ENCODE data around the gene ACSM2B. TPM values are rescaled to one million over a fixed set of nuclear protein-coding genes. Genes with fewer than 3 reads are reported as not detected.

ACSM2B gene
- total RNA-seq, 4 donors from 2014 or later = 0.21 TPM; not detected in 3

DNA sequence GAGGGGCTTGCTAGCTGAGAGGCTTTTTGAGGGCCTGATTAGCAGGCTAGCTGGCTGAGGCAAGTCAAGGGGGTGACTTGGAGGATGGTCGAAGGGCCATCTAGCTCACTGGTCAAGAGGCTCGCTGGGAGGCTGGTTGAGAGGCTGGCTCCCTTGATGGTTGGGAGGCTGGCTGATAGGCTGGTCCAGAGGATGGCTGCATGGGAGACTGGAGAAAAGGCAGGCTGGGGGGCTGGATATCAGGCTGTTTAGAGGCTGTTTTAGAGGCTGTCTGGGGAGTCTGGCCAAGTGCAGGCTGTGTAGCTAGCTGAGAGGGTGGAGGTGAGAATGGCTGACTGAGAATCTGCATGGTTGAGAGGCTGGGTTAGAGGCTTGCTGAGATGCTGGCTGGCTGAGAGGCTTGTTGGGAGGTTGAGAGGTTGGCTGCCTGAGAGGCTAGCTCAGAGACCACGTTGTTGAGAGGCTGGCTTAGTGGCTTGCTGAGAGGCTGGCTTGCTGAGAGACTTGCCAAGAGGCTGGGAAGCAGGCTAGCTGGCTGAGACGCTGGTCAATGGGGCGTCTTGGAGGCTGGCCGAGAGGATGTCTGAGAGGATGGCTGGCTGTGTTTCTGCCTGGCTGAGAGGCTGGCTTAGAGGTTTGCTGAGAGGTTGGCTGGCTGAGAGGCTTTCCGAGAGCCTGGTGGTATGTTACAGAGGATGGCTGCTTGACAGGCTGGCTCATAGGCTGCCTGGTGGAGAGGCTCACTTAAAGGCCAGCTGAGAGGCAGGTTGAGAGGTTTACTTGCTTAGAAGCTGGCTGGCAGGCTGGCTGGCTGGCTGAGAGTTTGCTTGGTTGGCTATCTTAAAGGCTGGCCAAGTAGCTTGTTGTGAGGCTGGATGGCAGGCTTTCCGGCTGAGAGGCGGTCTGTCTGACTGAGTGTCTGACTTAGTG lies 36.6 kb upstream of the ACSM2B start:
- Histone ChIP-seq H3K4me1 (no peaks in the 10 kb centered on the region), H3K27me3 (no peaks in the 10 kb centered on the region), H3K27ac (no peak overlapping the region), H3K4me3 (no peak overlapping the region), H3K9me3 (no peaks in the 10 kb centered on the region), H3K36me3 (no peaks in the 10 kb centered on the region)
- 65 to 87% methylated on average over 9 of the region's 9 CpGs for WGBS, 2 donors
- no peak for DNase-seq (ENCODE audit: low spot score in 2 of 2)
- TF ChIP-seq, protein P1, sequence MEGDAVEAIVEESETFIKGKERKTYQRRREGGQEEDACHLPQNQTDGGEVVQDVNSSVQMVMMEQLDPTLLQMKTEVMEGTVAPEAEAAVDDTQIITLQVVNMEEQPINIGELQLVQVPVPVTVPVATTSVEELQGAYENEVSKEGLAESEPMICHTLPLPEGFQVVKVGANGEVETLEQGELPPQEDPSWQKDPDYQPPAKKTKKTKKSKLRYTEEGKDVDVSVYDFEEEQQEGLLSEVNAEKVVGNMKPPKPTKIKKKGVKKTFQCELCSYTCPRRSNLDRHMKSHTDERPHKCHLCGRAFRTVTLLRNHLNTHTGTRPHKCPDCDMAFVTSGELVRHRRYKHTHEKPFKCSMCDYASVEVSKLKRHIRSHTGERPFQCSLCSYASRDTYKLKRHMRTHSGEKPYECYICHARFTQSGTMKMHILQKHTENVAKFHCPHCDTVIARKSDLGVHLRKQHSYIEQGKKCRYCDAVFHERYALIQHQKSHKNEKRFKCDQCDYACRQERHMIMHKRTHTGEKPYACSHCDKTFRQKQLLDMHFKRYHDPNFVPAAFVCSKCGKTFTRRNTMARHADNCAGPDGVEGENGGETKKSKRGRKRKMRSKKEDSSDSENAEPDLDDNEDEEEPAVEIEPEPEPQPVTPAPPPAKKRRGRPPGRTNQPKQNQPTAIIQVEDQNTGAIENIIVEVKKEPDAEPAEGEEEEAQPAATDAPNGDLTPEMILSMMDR (IDR thresholded peaks at IDR 0.05) = no peak
- TF ChIP-seq POLR2A (IDR thresholded peaks at IDR 0.05) (no peak), EP300 (IDR thresholded peaks at IDR 0.05) (no peak)

DNA sequence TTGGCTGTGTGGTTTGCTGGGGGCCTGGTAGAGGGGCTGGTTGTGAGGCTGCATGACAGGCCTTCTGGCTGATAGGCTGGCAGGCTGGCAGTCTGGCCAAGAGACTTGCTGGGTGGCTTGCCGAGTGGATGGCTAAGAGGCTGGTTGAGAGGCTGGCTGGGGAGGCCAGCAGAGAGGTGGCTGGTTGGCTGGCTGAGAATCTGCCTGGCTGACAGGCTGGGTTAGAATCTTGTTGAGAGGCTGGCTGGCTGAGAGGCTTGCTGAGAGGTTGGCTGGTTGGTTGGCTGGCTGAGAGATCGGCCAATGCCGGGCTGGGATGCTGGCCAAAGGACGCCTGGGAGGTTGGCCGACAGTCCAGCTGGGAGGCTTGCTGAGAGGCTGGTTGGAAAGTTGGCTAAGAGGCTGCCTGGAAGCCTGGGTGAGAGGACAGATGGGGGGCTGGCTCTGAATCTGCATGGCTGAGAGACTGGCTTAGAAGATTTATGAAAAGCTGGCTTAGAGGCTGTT lies 35.9 kb upstream of the ACSM2B start:
- no peaks in the 10 kb centered on the region for H3K9me3 ChIP-seq
- H3K27me3 ChIP-seq = no peaks in the 10 kb centered on the region
- no peak overlapping the region for H3K27ac ChIP-seq
- TF ChIP-seq, protein P1 (IDR thresholded peaks at IDR 0.05) = no peak
- TF ChIP-seq EP300 (IDR thresholded peaks at IDR 0.05) = no peak
- TF ChIP-seq POLR2A (IDR thresholded peaks at IDR 0.05) = no peak
- H3K4me1 ChIP-seq = no peaks in the 10 kb centered on the region
- 84 to 87% methylated on average over 5 of the region's 5 CpGs for WGBS, 2 donors
- H3K36me3 ChIP-seq = no peaks in the 10 kb centered on the region
- DNase-seq (ENCODE audit: low spot score in 2 of 2) = no peak
- H3K4me3 ChIP-seq = no peak overlapping the region

- no peak for DNase-seq (ENCODE audit: low spot score in 2 of 2)
These were observed 35.3 kb upstream of the ACSM2B start for GRCh38 chr16:20611350-20611902.

DNA sequence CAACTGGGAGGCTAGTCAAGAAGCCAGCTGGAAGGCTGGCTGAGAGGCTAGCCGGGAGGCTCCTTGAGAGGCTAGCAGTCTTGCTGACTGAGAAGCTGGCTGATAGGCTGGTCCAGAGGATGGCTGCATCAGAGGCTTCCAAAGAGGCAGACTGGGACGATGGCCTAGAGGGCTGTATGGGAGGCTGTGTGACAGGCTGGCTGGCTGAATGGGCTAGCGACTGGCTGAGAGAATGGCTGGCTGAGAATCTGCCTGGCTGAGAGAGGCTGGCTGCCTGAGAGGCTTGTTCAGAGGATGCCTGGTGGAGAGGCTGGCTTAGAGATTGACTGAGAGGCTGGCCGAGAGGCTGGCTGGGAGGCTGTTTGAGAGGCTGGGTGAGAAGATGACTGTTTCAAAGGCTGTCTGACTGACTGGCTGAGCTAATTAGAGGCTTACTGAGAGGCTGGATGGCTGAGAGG lies 34.8 kb upstream of the ACSM2B start:
- DNase-seq (ENCODE audit: low spot score in 2 of 2) = no peak
- TF ChIP-seq POLR2A (IDR thresholded peaks at IDR 0.05) (no peak), EP300 (IDR thresholded peaks at IDR 0.05) (no peak)
- TF ChIP-seq, protein P1 (IDR thresholded peaks at IDR 0.05) = no peak
- Histone ChIP-seq H3K27me3 (no peaks in the 10 kb centered on the region), H3K9me3 (no peaks in the 10 kb centered on the region), H3K4me3 (no peak overlapping the region), H3K36me3 (no peaks in the 10 kb centered on the region), H3K4me1 (no peaks in the 10 kb centered on the region), H3K27ac (no peak overlapping the region)
- WGBS, 2 donors = 80 to 82% methylated on average over 3 of the region's 4 CpGs

More at GRCh38 chr16:20611350-20611902, 35.3 kb upstream of the ACSM2B start:
- Histone ChIP-seq H3K27me3 (no peaks in the 10 kb centered on the region), H3K27ac (no peak overlapping the region), H3K4me1 (no peaks in the 10 kb centered on the region), H3K36me3 (no peaks in the 10 kb centered on the region), H3K4me3 (no peak overlapping the region), H3K9me3 (no peaks in the 10 kb centered on the region)
- 33 to 43% methylated on average over 2 of the region's 2 CpGs for WGBS, 2 donors
- no peak for TF ChIP-seq EP300 (IDR thresholded peaks at IDR 0.05)
- TF ChIP-seq, protein P1 (IDR thresholded peaks at IDR 0.05) = no peak
- no peak for TF ChIP-seq POLR2A (IDR thresholded peaks at IDR 0.05)
